ENCODE data around the gene HERPUD1.
"Not testable (repeated sequence)": the region's sequence is repeated elsewhere in the genome, so short reads cannot be mapped to it uniquely, and the experiment has no call there.

Gene HERPUD1
- total RNA-seq = 282 reads per million, percentile 95 among the genes with 10 or more reads in this experiment

GRCh38 chr16:56931892-56932720 lies at the start of gene HERPUD1:
Gene HERPUD1 (plus strand): TSS chr16:56932142. CDS start chr16:56932245, 103 bp downstream.
- DNase-seq = peak; percentile 99

DNA sequence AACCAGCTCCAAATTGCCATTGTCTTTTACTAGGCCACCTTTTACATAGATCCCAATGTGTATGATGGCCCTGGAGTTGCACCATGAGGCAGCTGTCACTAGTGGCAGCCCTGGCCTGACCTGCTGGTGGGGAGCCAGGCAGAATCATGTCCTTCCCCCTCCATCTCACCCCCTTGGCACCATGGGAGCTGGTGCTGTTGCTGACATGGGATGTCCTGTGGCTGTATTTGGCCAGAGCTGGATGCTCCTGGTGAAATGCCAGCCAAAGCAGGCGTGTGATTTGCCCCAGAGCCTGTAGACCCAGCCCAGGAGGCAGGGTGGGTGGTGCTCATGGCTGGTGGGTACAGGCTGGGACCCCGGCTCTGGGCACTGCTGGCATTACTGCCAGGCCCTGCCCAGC lies 48.4 kb upstream of the HERPUD1 start:
- DNase-seq = no peak

GRCh38 chr16:56884026-56884582 lies 47.8 kb upstream of the HERPUD1 start:
- no peak for DNase-seq

DNA sequence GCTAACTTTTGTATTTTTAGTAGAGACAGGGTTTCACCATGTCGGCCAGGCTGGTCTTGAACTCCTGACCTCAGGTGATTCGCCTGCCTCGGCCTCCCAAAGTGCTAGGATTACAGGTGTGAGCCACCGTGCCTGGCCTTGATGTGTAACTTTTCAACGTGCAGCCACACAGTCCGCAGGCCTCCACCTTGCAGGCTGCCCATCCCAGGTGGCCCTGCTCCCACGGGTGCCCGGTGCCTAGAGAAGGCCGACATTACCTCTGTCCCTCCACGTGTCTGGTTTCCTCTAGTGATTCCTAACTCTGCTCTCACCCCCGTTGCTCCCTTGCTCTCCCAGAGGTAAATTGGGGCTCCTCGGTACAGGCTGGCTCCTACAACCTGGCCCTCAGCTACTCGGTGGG lies 47.0 kb upstream of the HERPUD1 start:
- not testable (repeated sequence) for DNase-seq

DNA sequence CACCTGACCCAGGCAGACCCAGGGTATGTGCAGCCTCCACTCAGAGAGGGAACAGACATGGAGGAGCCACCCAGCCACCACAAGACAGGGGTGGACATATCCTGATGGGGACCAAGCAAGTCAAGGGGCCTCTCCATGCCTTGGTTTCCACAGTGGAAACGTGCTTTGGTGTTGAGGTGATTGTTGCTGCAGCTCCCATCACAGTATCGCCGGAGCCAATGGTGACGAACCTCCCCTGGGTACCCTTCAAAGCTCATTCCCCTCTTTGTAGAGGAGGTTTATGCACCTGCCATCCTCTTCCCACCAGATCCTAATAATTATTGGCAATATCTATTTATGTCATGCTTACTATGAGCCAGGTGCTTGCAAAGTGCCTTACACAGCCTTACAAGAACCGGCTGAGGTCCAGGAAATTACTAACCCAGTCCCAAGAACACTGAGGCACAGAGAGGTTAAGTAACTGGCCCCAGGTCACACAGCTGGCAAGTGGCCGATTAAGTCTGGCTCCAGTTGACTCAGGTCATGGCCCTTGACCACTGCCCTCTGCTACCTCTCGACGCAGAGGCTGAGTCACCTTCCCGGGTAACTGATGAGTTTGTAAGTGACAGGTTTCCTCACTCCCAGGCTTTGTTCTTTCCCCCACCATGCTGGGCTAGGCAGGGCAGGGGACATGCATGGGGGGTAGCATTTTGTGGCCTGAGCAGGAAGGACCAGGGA lies 46.3 kb upstream of the HERPUD1 start:
- DNase-seq = no peak

DNA sequence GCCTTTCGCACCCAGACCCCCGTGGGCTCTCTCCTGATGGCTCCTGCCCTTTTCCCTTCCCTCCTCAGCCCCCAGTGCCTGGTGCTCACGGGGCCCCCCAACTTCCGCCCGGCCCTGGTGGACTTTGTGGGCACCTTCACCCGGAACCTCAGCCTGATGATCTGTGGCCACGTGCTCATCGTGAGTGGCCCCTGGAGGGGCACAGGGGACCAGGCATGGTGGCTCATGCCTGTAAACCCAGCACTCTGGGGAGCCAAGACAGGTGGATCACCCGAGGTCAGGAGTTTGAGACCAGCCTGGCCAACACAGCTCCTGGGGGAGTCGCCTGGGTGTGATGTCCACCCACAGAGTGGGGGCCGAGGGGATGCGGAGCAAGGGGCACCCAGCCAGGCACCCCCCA lies 45.6 kb upstream of the HERPUD1 start:
- no peak for DNase-seq

GRCh38 chr16:56886826-56887225 lies 45.1 kb upstream of the HERPUD1 start:
- no peak for DNase-seq

- no peak for DNase-seq
These were observed 43.1 kb upstream of the HERPUD1 start for GRCh38 chr16:56888806-56889205.

- DNase-seq = no peak
These were observed 42.7 kb upstream of the HERPUD1 start for GRCh38 chr16:56889206-56889605.

- no peak for DNase-seq
These were observed 40.3 kb upstream of the HERPUD1 start for GRCh38 chr16:56891685-56892084.

DNA sequence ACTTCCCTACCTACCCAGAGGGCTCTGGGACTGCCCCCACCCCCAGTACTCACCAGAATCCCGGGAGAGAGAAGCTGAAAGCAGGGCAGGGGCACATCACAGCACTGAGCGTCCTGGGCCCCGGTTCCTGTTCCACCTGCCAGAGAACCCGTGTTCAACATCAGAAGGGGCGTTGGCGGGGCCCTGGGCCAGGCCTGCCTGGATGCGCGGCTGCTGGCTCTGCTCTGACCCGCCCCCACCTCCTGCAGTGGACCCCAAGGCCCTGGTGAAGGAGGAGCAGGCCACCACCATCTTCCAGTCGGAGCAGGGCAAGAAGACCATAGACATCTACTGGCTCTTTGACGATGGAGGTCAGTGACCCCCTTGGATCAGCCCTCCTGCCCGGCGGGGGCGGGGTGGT lies 39.2 kb upstream of the HERPUD1 start:
- DNase-seq = no peak

DNA sequence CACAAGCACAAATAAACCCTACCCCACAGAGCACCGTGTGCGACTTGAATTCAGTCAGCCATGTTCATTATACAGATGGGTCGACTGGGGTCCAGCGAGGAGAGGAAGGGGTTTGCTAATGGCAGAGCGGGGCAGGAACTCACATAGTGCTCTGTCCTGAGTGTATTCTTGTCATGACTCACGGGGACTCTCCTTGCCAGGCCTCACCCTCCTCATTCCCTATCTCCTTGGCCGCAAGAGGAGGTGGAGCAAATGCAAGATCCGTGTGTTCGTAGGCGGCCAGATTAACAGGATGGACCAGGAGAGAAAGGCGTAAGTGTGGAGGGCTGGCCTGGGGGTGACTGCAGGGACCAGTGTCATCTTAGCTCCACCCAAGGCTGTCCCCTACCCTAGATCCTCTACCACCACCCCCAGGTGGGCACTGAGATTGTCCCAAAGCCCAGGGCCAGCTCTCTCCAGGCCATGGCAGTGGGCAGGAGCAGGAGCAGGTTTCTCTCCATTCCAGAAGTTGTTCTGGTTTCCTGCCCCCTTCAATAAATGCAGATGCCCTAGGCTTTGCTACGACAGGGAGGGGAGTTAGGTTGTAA lies 37.5 kb upstream of the HERPUD1 start:
- no peak for DNase-seq

GRCh38 chr16:56895813-56896212 lies 36.1 kb upstream of the HERPUD1 start:
- no peak for DNase-seq

DNA sequence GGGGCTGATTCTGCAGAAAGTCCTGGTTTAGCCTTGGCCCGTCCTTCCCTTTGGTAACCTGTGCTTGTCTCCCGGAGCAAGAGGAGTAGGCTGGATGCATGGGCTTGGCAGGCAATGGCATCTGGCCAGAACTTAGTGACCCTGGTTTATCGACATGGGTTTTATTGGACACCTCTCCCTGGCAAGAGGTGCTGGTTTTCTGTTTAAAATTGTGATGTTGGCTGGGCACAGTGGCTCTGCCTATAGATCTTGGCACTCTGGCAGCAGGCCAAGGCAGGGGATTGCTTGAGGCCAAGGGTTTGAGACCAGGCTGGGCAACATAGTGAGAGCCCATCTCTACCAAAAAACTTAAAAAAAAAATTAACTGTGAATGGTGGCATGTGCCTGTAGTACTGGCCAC lies 35.7 kb upstream of the HERPUD1 start:
- DNase-seq = no peak

GRCh38 chr16:56897026-56897799 lies 34.7 kb upstream of the HERPUD1 start:
- DNase-seq = no peak

GRCh38 chr16:56898847-56899246 lies 33.1 kb upstream of the HERPUD1 start:
- no peak for DNase-seq

DNA sequence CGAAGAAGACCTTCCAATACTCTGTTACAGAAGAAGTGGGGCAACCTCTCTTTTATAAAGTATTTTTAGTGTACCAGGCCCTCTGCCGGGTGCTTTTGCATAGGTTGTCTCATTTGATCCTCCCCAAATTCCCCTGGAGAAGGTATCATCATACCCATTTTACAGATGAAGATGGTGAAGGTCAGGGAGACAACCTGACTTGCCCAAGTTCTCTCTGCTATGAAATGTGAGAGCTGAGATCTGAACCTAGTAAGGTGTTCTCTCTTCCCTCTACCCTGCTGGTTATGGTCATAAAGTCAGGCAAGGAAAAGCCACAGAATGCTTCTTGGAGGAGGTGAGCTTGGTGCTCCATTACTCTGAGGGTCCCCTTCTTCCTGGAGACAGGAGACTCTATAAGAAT lies 28.1 kb upstream of the HERPUD1 start:
- no peak for DNase-seq

DNA sequence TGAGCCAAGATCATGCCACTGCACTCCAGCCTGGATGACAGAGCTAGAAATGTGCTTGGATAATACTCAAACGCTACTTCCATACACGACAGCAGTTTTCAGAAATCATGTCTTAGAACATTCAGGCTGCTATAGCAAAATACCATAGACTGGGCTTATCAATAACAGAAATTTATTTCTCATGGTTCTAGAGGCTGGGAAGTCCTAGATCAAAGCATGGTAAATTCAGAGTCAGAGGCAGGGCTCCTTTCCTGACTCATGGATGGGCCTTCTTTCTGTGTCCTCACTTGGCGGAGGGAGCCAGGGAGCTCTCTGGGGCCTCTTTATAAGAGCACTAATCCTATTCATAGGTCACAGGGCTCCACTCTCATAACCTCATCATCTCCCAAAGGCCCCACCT lies 24.5 kb upstream of the HERPUD1 start:
- DNase-seq = no peak

GRCh38 chr16:56909527-56909979 lies 22.4 kb upstream of the HERPUD1 start:
- DNase-seq = no peak

GRCh38 chr16:56910112-56910511 lies 21.8 kb upstream of the HERPUD1 start:
- DNase-seq = no peak

DNA sequence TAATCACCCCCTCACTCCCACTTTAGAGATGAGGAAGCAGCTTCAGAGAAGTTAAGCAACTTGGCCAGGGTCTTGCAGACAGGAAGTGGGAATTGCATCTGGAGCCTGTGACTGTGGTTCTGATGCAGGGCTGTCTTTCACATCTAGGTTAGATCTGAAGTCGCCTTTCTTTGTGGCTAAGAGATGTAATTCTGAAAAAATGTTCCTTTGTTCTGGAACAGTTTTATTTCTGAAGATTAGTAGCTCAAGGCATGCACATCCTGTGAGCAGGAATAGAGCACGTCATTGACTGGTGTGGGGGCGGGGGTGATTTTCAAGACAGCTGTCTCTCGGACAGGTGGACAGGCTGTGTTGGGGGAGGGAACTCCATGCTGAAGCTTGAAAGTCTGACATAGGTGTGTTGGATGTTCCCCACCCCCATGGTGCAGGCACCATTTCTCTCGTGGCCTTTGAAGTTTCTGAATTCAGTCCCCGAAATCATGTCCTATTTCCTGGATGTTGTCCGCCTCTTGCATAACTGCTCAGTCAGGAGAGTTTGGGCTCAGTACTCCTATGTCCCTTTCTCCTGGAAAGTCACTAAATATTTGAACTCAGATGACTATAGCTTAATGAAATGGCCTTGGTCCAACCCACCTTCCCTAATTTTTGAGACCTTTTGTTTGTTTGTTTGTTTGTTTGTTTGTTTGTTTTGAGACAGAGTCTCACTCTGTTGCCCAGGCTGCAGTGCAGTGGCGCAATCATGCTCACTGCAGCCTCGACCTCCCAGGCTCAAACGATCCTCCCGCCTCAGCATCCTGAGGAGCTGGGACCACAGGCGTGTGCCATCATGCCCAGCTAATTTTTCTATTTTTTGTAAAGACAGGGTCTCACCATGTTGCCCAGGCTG lies 21.0 kb upstream of the HERPUD1 start:
- DNase-seq = no peak

Data from effector CD4-positive, alpha-beta T cell (primary cell).